Esophagus muscularis mucosa (tissue), 4 donors: ENCODE data around the gene CDC37L1. TPM values are rescaled to one million over a fixed set of nuclear protein-coding genes. Genes with fewer than 3 reads are reported as not detected.

Experiments
- DNase-seq: peaks from one replicate; pipeline ENCODE4 v3.0.0-alpha.2; 2017; ENCODE audit errors: extremely low spot score
- H3K27ac ChIP-seq, 4 donors: fragments of 200-600 bp; sonication (generic); replicated peaks in 1 of 4; 1 replicate in 3 of 4; 2 replicates in 1 of 4; pipeline ENCODE4 v1.5.1; 2016 to 2019; ENCODE audit warnings: mild to moderate bottlenecking in 1 of 4
- H3K27me3 ChIP-seq, 4 donors: fragments of 200-600 bp; sonication (generic); one replicate each; pipeline versions ENCODE4 v1.5.1 to v1.6.0; 2016 to 2019
- H3K36me3 ChIP-seq, 4 donors: fragments of 200-600 bp; sonication (generic); one replicate each; pipeline ENCODE4 v1.5.1; 2016 to 2019
- H3K4me1 ChIP-seq, 4 donors: fragments of 200-600 bp; sonication (generic); one replicate each; pipeline ENCODE4 v1.5.1; 2016 to 2019
- H3K4me3 ChIP-seq, 4 donors: fragments of 200-600 bp; sonication (generic); 1 replicate in 2 of 4; 2 replicates in 2 of 4; pipeline ENCODE4 v1.5.1; 2016 to 2019; ENCODE audit warnings: mild to moderate bottlenecking in 4 of 4, moderate library complexity in 1 of 4
- H3K9me3 ChIP-seq, 4 donors: fragments of 200-600 bp; sonication (generic); 1 replicate in 3 of 4; 2 replicates in 1 of 4; pipeline ENCODE4 v1.5.1; 2016 to 2019
- EP300 ChIP-seq: sonication (generic); formaldehyde crosslinking; IDR thresholded peaks from one replicate; pipeline ENCODE4 v1.6.1; 2017; ENCODE audit warnings: antibody characterized with exemption
- POLR2A ChIP-seq: fragments of 450-650 bp; IDR thresholded peaks from one replicate; pipeline ENCODE4 v1.6.1; 2017; ENCODE audit warnings: antibody characterized with exemption, moderate library complexity, mild to moderate bottlenecking, low read depth
- POLR2AphosphoS5 ChIP-seq, 2 donors: sonication (generic); formaldehyde crosslinking; IDR thresholded peaks; one replicate each; pipeline ENCODE4 v1.6.1; 2017; ENCODE audit warnings: antibody characterized with exemption in 2 of 2
- WGBS: methylation state at CpG from one replicate; pipeline ENCODE4 v1.1.5; 2018; 5-methylcytosine and 5-hydroxymethylcytosine counted together
- intact Hi-C: fragments of 100-400 bp; cut with DNase I; formaldehyde crosslinking; loops from one replicate; pipeline ENCODE4 v1.15.1; 2023
- total RNA-seq, 4 donors: library from RNA; depleted of rRNA; stranded (reverse); fragments of >200 nt; gene quantifications; one replicate each; pipeline versions ENCODE4 v1.1.0 to v1.2.1, GENCODE V29; 2016
- TF ChIP-seq, protein P1 (sequence below), 3 experiments: fragments of 200-600 bp in 2 of 3; fragments of 450-650 bp in 1 of 3; sonication (generic) in 2 of 3; IDR thresholded peaks; one replicate each; pipeline ENCODE4 v1.5.1; 2017 to 2019; ENCODE audit warnings: antibody characterized with exemption in 3 of 3, mild to moderate bottlenecking in 2 of 3, moderate library complexity in 1 of 3

Gene CDC37L1
- total RNA-seq, 4 donors from 2014 or later, result 78.3 to 115 (median 86.4) TPM

DNA sequence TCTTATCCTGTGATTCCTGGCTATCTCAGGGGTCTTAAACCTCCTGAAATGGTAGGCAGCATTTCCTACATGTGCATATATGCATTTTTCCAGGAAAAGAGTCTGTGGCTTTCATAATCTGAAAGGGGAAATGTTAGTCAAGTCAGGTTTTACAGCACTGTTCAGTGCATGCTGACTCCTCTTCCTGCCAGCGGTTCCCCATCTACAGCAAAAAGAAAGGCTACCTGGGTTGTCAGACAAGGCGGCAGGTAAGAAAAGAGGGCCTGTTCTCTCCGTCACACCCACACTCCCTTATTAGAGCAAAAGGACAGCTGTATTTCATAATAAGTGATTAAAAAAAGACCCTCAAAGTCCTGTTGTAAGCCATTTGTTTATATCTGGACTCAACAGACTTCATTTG is 8.8 kb upstream of the CDC37L1 start:
- Histone ChIP-seq H3K27ac (no peak overlapping the region), H3K4me3 (no peak overlapping the region), H3K4me1 (peaks cover 0 to 15% (median 14%) of the 10 kb centered on the region in 4 donors), H3K36me3 (no peaks in the 10 kb centered on the region), H3K27me3 (no peaks in the 10 kb centered on the region), H3K9me3 (no peaks in the 10 kb centered on the region)
- TF ChIP-seq, protein P1, sequence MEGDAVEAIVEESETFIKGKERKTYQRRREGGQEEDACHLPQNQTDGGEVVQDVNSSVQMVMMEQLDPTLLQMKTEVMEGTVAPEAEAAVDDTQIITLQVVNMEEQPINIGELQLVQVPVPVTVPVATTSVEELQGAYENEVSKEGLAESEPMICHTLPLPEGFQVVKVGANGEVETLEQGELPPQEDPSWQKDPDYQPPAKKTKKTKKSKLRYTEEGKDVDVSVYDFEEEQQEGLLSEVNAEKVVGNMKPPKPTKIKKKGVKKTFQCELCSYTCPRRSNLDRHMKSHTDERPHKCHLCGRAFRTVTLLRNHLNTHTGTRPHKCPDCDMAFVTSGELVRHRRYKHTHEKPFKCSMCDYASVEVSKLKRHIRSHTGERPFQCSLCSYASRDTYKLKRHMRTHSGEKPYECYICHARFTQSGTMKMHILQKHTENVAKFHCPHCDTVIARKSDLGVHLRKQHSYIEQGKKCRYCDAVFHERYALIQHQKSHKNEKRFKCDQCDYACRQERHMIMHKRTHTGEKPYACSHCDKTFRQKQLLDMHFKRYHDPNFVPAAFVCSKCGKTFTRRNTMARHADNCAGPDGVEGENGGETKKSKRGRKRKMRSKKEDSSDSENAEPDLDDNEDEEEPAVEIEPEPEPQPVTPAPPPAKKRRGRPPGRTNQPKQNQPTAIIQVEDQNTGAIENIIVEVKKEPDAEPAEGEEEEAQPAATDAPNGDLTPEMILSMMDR (IDR thresholded peaks at IDR 0.05), result no peak
- TF ChIP-seq EP300, result no peak
- TF ChIP-seq POLR2A, result no peak
- no peak for TF ChIP-seq POLR2AphosphoS5 (IDR thresholded peaks at IDR 0.05)
- no peak for DNase-seq
- intact Hi-C loops, result no loop called here
- WGBS, result 81% methylated on average over 3 of the region's 3 CpGs

DNA sequence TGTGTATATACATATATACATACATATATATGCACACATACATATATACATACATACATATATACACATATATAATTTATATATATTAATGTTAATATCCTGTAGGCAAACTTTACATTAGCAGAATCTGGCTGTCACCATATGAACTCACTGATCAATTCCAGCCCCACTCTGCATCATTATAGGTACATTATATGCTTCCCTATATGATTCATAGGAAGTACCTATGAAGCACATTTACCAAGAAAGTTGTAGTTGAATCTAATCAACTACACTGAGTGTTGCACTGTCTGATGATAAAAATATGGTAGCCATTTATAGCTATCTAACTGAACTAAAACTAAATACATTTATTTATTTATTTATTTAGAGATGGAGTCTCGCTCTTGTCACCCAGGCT is 7.6 kb upstream of the CDC37L1 start:
- Histone ChIP-seq H3K27ac (no peak overlapping the region), H3K4me3 (no peak overlapping the region), H3K27me3 (no peaks in the 10 kb centered on the region), H3K4me1 (peaks cover 0 to 5% (median 4%) of the 10 kb centered on the region in 4 donors), H3K9me3 (no peaks in the 10 kb centered on the region), H3K36me3 (no peaks in the 10 kb centered on the region)
- DNase-seq, result no peak
- no peak for TF ChIP-seq POLR2AphosphoS5 (IDR thresholded peaks at IDR 0.05)
- WGBS, result 94% methylated on average over 1 of the region's 1 CpG
- intact Hi-C loops, result no loop called here

DNA sequence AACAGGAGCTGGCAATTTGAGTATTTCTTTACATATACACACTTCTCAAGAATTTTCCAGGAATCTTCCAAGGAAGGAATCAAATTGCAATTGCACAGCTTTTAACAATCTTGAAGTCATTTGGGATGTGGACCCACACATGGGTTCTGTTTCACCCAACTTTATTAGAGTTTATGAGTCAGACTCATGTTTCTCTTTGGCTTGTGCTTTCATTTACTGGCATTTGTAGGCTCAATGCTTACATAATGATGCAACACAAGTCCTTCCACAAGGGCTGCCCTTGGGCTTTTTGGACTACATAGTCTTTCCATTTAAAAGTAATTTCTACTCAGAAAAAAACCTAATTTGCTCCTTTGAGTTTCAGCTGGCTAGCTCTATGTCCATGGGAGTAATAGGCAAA is 4.6 kb upstream of the CDC37L1 start:
- no peak overlapping the region for H3K4me3 ChIP-seq
- H3K9me3 ChIP-seq, result no peaks in the 10 kb centered on the region
- no peak for DNase-seq
- H3K4me1 ChIP-seq, result peaks cover 0 to 11% (median 4%) of the 10 kb centered on the region in 4 donors
- TF ChIP-seq POLR2AphosphoS5 (IDR thresholded peaks at IDR 0.05) (no peak), EP300 (no peak), POLR2A (no peak)
- TF ChIP-seq, protein P1 (IDR thresholded peaks at IDR 0.05), result no peak
- H3K27ac ChIP-seq, result no peak overlapping the region
- no peaks in the 10 kb centered on the region for H3K27me3 ChIP-seq
- intact Hi-C loops, result no loop called here
- H3K36me3 ChIP-seq, result no peaks in the 10 kb centered on the region

DNA sequence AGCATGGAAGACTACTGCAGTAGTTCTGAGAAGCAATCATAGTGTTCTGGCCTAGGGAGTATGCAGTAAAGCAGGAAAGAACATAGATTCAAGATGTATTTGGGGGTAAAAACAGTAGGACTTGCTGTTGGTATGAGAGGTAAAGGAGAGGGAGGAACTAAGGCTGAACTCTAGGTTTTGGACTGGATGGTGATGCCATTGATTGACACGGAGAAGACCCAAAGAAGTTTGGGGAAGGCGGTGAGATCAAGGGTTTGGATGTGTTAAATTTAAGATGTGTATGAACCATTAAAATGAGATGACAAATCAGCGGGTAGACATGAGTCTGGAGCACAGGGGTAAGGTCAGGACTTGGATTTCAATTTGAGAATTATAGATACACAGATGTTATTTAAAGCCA is 2.0 kb upstream of the CDC37L1 start:
- H3K27ac ChIP-seq, result peak overlapping the region; percentile 93 to 100 (median 98)
- 89% methylated on average over 3 of the region's 3 CpGs for WGBS
- intact Hi-C loops, result no loop called here

DNA sequence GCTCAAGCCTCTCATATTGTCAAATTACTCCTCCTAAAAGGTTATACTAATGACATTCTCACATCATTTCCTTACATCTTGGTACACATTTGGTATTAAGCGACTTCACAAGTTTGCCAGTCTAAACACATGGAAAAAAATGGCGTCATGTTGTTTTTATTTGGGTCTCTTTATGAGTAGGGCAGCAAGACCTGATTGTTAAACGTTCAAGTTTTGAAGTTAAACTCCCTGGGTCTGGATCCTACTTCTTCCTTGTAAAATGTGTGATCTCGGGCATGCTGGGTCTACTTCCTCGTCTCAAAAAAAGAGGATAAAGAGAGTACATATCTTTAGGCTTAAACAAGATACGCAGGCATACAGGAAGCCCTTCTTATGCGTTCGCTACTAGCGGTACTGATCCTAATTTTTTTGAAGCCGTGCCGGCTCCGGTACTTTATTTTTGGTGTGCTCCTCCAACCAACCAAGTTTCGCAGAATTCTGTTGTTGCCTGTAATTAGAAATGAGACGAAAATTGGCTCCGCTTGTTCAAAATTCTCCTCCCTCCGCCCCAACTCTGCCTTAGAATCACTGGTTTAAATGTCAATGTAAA is 596 bp upstream of the CDC37L1 start:
- DNase-seq, result no peak
- Histone ChIP-seq H3K4me3 (peak overlapping the region; percentile 80 to 97 (median 90)), H3K27ac (peak overlapping the region; percentile 93 to 100 (median 98)), H3K4me1 (peaks cover 10 to 42% (median 34%) of the 10 kb centered on the region in 4 donors), H3K27me3 (no peaks in the 10 kb centered on the region), H3K9me3 (no peaks in the 10 kb centered on the region), H3K36me3 (no peaks in the 10 kb centered on the region)
- 2% methylated on average over 16 of the region's 16 CpGs for WGBS
- no peak for TF ChIP-seq EP300
- TF ChIP-seq, protein P1 (IDR thresholded peaks at IDR 0.05), result no peak
- TF ChIP-seq POLR2A, result no peak
- TF ChIP-seq POLR2AphosphoS5 (IDR thresholded peaks at IDR 0.05), result no peak
- intact Hi-C loops, result no loop called here

More for the DNA sequence above, 2.0 kb upstream of the CDC37L1 start:
- Histone ChIP-seq H3K36me3 (no peaks in the 10 kb centered on the region), H3K4me3 (no peak overlapping the region), H3K4me1 (peaks cover 6 to 31% (median 23%) of the 10 kb centered on the region in 4 donors), H3K27me3 (no peaks in the 10 kb centered on the region), H3K9me3 (no peaks in the 10 kb centered on the region)
- no peak for DNase-seq
- TF ChIP-seq, protein P1 (IDR thresholded peaks at IDR 0.05), result no peak
- TF ChIP-seq POLR2A (no peak), POLR2AphosphoS5 (IDR thresholded peaks at IDR 0.05) (no peak), EP300 (no peak)
